HUES6 (cell line): ENCODE results near the gene USP37.

ENCODE experiments used
- H3K27ac ChIP-seq: 2 replicates; pipeline ENCODE4 v1.7.0; 2013; ENCODE audit warnings: low read depth, mild to moderate bottlenecking, low read length, inconsistent platforms
- H3K27me3 ChIP-seq: 2 replicates; pipeline ENCODE4 v1.6.1; 2013; ENCODE audit warnings: low read length; ENCODE audit not compliant: control insufficient read depth, insufficient read depth
- H3K36me3 ChIP-seq: 2 replicates; pipeline ENCODE4 v1.6.1; 2013; ENCODE audit warnings: low read length; ENCODE audit not compliant: control insufficient read depth, insufficient read depth
- H3K4me1 ChIP-seq: 2 replicates; pipeline ENCODE4 v1.6.1; 2013; ENCODE audit warnings: low read length; ENCODE audit not compliant: control insufficient read depth, insufficient read depth
- H3K4me3 ChIP-seq: 2 replicates; pipeline ENCODE4 v1.5.1; 2013; ENCODE audit warnings: low read depth, low read length
- H3K9ac ChIP-seq: one replicate; pipeline ENCODE4 v1.6.1; 2013; ENCODE audit warnings: mild to moderate bottlenecking, low read length
- H3K9me3 ChIP-seq: 2 replicates; pipeline ENCODE4 v1.6.1; 2013; ENCODE audit warnings: low read depth, low read length; ENCODE audit not compliant: control insufficient read depth, insufficient read depth

USP37 gene

DNA sequence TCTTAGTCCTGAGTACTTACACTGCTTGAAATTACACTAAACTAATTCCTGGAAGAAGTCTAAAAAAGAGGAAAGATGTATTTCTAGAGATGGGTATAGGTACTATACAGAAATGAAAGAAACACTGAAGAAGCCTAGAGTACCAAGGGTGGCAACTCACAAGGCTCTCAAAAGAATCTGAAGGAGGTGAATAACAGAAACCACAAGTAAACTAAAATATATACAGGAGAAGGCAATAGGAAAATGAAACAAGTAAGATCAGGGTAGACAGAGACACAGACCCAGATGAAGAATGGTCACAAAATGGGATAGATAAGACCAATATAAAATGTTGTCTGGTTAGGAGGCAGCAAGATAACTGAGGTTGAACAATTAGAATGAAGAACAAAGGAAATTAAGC lies 59.9 kb downstream of the USP37 start:
- no peaks in the 10 kb centered on the region for H3K4me1 ChIP-seq
- no peak overlapping the region for H3K27ac ChIP-seq
- no peaks in the 10 kb centered on the region for H3K9me3 ChIP-seq
- no peak overlapping the region for H3K4me3 ChIP-seq
- H3K36me3 ChIP-seq, result peaks cover 18% of the 10 kb centered on the region; the same call in 1 of the 2 replicates
- H3K27me3 ChIP-seq, result no peaks in the 10 kb centered on the region
- H3K9ac ChIP-seq, result no peak overlapping the region

DNA sequence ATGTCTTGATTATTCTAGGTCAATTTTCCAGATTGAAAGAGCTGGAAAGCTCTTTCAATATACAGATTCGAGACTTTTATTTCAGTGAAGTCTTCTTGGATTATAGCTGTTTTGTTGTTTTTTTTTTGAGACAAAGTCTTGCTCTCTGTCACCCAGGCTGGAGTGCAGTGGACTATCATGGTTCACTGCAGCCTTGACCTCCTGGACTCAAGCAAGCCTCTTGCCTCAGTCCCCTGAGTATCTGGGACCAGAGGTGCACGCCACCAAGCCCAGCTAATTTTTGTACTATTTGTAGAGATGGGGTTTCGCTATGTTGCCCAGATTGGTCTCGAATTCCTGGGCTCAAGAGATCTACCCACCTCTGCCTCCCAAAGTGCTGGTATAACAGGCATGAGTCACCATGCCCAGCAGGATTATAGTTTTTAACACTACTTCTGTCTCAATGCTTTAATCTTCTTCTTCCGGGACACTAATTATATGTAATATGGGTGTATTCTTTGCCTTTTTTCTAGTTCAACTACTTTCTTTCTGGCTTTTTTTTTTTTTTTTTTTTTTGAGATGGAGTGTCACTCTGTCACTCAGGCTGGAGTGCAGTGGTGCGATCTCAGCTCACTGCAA lies 62.3 kb downstream of the USP37 start:
- H3K4me1 ChIP-seq, result peaks cover 20% of the 10 kb centered on the region
- no peaks in the 10 kb centered on the region for H3K9me3 ChIP-seq
- no peak overlapping the region for H3K4me3 ChIP-seq
- no peak overlapping the region for H3K9ac ChIP-seq
- no peaks in the 10 kb centered on the region for H3K27me3 ChIP-seq
- H3K36me3 ChIP-seq, result peaks cover 27% of the 10 kb centered on the region; the same call in 1 of the 2 replicates
- H3K27ac ChIP-seq, result no peak overlapping the region

DNA sequence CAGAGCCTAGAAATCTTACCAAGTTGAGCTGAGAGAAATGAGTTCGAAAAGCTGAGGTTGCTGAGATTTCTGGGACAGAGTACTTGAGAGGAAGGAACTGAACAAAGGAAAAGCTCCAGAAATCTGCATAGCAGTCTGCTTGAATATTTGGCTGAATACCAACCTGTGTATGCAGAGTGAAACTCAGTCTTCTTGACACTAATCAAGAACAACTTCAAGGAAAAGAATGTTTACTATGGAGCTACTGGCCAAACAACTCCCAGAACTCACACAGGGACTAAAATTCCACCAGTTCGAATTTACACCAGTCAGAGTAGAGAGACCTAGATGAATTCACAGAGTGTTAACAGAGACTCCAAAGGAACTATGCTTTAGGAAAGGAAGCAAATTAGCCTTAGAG lies 66.5 kb downstream of the USP37 start:
- Histone ChIP-seq H3K9me3 (no peaks in the 10 kb centered on the region), H3K27ac (peak overlapping the region; percentile 44), H3K4me1 (peaks cover 20% of the 10 kb centered on the region), H3K27me3 (no peaks in the 10 kb centered on the region), H3K4me3 (no peak overlapping the region), H3K36me3 (peaks cover 24% of the 10 kb centered on the region), H3K9ac (peak overlapping the region; percentile 49)

DNA sequence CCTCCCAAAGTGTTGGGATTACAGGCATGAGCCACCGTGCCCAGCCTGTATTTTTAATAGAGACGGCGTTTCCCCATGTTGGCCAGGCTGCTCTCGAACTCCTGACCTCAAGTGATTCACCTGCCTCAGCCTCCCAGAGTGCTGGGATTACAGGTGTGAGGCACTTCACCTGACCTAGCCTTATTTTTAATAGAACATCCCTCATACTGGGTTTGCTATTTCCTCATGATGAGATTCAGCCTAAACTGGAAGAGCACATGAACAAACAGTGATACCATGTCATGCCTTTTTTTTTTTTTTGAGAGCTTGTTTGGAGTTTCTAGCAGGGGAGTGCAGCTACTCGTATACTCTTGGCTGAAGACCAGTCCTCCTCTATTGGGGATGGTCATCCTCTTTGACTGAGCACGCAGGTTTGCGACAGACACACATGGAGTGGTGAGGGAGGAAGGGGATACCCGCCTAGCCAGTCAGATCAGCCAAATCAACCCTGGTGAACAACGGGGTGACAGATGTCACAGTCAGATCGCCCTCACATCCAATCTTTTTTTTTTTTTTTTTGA lies 67.6 kb downstream of the USP37 start:
- peaks cover 31% of the 10 kb centered on the region for H3K36me3 ChIP-seq

DNA sequence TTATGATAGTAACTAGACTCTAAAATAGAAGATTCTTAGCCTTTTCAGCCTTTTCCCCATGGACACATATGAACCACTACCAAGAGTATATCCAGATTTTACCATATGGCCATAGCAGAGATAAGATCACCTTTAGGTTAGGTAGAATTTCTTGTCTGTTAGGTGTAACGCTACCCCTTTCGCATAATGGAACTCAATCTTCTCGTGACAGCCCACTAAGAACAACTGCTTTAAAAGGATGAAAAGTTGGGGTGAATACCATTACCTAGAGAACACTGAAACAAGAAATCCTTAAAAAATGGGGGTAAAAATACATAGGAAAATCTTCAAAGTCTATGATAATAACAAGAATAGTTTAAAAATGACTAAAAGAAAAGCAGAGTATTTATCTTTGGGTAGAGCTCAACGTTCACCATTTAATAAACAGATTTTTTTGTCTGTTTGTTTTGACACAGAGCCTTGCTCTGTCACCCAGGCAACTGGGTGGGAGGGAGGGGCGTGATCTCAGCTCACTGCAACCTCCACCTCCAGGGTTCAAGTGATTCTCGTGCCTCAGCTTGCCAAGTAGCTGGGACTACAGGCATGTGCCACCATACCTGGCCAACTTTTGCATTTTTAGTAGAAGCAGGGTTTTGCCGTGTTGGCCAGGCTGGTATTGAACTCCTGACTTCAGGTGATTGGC lies 82.0 kb downstream of the USP37 start:
- Histone ChIP-seq H3K4me3 (no peak overlapping the region), H3K27me3 (no peaks in the 10 kb centered on the region), H3K27ac (no peak overlapping the region), H3K4me1 (no peaks in the 10 kb centered on the region), H3K9me3 (no peaks in the 10 kb centered on the region), H3K36me3 (peaks cover 77% of the 10 kb centered on the region), H3K9ac (no peak overlapping the region)

More for the DNA sequence above, 67.6 kb downstream of the USP37 start:
- Histone ChIP-seq H3K27me3 (no peaks in the 10 kb centered on the region), H3K4me1 (peaks cover 20% of the 10 kb centered on the region), H3K9ac (no peak overlapping the region), H3K9me3 (no peaks in the 10 kb centered on the region), H3K4me3 (no peak overlapping the region), H3K27ac (no peak overlapping the region; the same call in 1 of the 2 replicates)

DNA sequence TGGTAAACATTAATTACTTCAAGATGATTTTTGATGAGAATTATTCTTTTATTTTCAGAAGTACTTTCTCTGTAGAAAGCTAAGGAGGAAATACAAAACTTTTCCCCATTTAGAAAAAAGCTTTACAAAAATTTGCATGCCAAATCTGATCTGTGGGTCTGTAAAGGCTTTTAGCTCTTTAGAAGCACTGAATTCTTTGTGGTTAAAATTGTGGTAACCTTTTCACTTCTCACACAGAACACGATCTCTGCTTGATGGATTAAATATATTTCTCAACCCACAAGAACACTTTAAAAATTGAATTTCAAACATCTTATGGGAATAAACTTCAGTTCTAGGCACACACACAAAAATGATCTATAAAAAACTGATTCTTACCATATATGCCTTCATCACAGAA lies 85.5 kb downstream of the USP37 start:
- no peak overlapping the region for H3K9ac ChIP-seq
- no peak overlapping the region for H3K27ac ChIP-seq
- H3K4me1 ChIP-seq, result no peaks in the 10 kb centered on the region
- no peak overlapping the region for H3K4me3 ChIP-seq
- no peaks in the 10 kb centered on the region for H3K9me3 ChIP-seq
- no peaks in the 10 kb centered on the region for H3K27me3 ChIP-seq
- H3K36me3 ChIP-seq, result peaks cover 74% of the 10 kb centered on the region

DNA sequence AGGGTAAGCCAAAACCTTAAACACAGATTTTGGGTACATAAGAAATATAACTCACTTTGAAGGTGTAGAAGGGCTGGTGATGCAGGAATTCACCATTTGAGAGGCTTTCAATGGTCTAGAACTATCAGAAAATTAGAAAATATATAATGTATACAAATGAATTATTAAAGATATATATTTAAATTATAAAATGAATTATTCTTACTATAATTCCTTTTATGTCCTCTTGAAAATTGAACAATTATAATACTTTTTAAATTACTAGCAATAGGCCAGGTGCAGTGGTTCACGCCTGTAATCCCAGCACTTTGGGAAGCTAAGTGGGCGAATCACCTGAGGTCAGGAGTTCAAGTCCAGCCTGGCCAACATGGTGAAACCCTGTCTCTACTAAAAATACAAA lies 88.6 kb downstream of the USP37 start:
- Histone ChIP-seq H3K27ac (no peak overlapping the region), H3K36me3 (peaks cover 69% of the 10 kb centered on the region), H3K9me3 (no peaks in the 10 kb centered on the region), H3K27me3 (no peaks in the 10 kb centered on the region), H3K9ac (no peak overlapping the region), H3K4me1 (no peaks in the 10 kb centered on the region), H3K4me3 (no peak overlapping the region)

DNA sequence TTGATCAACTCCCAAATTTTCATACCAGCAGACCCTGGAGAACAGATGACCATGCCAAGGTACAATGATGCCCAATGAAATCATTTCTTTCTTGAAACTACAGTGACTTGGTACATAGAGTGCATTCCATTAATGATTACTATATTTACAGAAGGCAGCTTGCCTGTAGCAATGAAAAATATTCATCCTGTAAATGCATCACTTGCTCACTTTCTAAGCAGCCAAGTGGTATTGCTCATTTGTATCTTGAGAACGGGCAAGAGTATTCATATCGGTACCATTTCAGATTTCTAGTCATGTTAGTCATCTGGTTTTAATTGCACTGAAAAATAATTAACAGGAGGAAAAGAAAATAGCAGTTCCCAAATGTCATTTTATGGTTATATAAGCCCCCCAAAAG lies 89.6 kb downstream of the USP37 start:
- Histone ChIP-seq H3K4me3 (no peak overlapping the region), H3K4me1 (no peaks in the 10 kb centered on the region), H3K9ac (no peak overlapping the region), H3K27ac (no peak overlapping the region), H3K27me3 (no peaks in the 10 kb centered on the region), H3K36me3 (peaks cover 70% of the 10 kb centered on the region), H3K9me3 (no peaks in the 10 kb centered on the region)

DNA sequence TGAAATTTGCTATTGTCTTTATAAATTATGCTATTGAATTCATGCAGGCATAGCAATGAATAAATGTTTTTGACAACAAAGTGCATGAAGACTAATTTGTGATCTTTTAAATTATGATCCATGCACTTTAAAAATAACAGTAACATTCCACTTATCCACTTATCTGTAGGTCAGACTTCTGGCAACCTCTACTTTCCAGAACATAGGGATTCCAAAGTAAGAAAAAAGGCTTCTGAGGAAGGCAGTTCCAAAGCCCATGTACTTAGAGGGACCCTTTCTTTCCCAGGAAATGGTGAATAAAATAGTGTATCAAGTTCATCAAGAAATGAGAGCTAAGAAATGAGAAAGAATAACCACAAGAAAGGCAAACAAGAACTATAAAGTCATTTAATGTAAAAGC lies 90.9 kb downstream of the USP37 start:
- Histone ChIP-seq H3K4me1 (no peaks in the 10 kb centered on the region), H3K27ac (no peak overlapping the region), H3K9ac (no peak overlapping the region), H3K27me3 (no peaks in the 10 kb centered on the region), H3K36me3 (peaks cover 72% of the 10 kb centered on the region), H3K4me3 (no peak overlapping the region), H3K9me3 (no peaks in the 10 kb centered on the region)

DNA sequence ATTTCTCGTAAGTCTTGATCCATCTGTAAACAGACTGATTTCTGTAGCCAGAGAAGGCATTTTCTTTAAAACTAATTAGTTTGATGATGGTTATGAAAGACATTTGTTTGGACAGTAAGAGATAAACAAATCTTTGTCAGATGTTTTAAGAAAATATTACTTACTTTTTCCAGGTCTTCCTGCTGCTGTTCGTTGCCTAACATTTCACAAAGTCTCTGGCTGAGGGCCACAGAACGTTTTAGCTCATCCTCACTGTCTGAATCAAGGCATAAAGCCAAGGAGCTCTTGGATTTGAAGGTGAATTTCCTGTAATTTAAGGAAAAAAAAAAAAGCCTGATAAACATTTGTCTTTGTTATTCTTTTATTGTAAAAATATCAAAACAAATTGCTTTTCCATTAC lies 91.5 kb downstream of the USP37 start:
- H3K9ac ChIP-seq, result no peak overlapping the region
- H3K9me3 ChIP-seq, result no peaks in the 10 kb centered on the region
- H3K36me3 ChIP-seq, result peaks cover 71% of the 10 kb centered on the region
- no peaks in the 10 kb centered on the region for H3K4me1 ChIP-seq
- no peaks in the 10 kb centered on the region for H3K27me3 ChIP-seq
- H3K4me3 ChIP-seq, result no peak overlapping the region
- no peak overlapping the region for H3K27ac ChIP-seq

DNA sequence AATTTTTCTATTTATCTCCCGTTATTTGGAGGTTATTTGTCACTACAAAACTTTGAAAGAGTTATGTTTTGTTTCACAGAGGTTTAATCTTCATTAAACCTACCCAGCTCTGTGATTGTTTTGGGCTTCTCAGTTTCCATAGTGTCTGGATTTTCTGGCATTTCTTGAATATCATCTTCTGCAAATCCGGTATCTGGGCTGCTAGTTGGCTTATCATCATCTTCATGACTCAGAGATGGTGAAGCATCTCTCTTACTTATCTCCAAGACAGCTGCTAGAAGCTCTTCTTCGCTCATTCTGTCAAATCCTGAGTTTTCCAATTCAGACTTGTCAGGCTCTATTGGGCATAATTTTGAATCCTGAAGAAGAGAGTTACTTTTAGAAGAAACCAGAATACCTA lies 93.6 kb downstream of the USP37 start:
- Histone ChIP-seq H3K9ac (no peak overlapping the region), H3K4me1 (no peaks in the 10 kb centered on the region), H3K27ac (no peak overlapping the region), H3K27me3 (no peaks in the 10 kb centered on the region), H3K36me3 (peaks cover 62% of the 10 kb centered on the region), H3K4me3 (no peak overlapping the region), H3K9me3 (no peaks in the 10 kb centered on the region)
